ENCODE data around the gene TLCD1. TPM values are rescaled to one million over a fixed set of nuclear protein-coding genes. Genes with fewer than 3 reads are reported as not detected.

The TLCD1 gene
- total RNA-seq, 3 donors from 2014 or later: 4.8 to 21.3 (median 16.8) TPM

GRCh38 chr17:28712705-28713415 is 13.2 kb downstream of the TLCD1 start:
- ATAC-seq (no peak), DNase-seq (peak in 2 of 3 donors; percentile 16 to 19)
- intact Hi-C loops (cut with DNase I, micrococcal nuclease): no loop called here
- TF ChIP-seq CTCF (IDR thresholded peaks at IDR 0.05): no peak
- Histone ChIP-seq H3K9me3 (no peaks in the 10 kb centered on the region), H3K36me3 (ENCODE audit: low read depth) (no peaks in the 10 kb centered on the region), H3K4me3 (no peak overlapping the region), H3K4me1 (ENCODE audit: low read depth) (peaks cover 9% of the 10 kb centered on the region)

GRCh38 chr17:28712032-28712704 is 13.9 kb downstream of the TLCD1 start:
- no peaks in the 10 kb centered on the region for H3K9me3 ChIP-seq
- H3K36me3 ChIP-seq (ENCODE audit: low read depth): no peaks in the 10 kb centered on the region
- peaks cover 9% of the 10 kb centered on the region for H3K4me1 ChIP-seq (ENCODE audit: low read depth)
- intact Hi-C loops (cut with DNase I, micrococcal nuclease): no loop called here
- ATAC-seq (peak; percentile 6), DNase-seq (peak; percentile 55 to 84 (median 66))
- TF ChIP-seq CTCF (IDR thresholded peaks at IDR 0.05): no peak
- H3K4me3 ChIP-seq: no peak overlapping the region

GRCh38 chr17:28711723-28712031 is 14.4 kb downstream of the TLCD1 start, which contains the start of gene PROCA1:
TSS of gene PROCA1 (minus strand) at chr17:28711888. CDS start at chr17:28711660, 228 bp downstream.
- peaks cover 9% of the 10 kb centered on the region for H3K4me1 ChIP-seq (ENCODE audit: low read depth)
- intact Hi-C loops (cut with DNase I, micrococcal nuclease): no loop called here
- DNase-seq: no peak
- no peaks in the 10 kb centered on the region for H3K36me3 ChIP-seq (ENCODE audit: low read depth)
- H3K4me3 ChIP-seq: peak within 1 kb of the TSS; percentile 29
- ATAC-seq: peak; percentile 19
- H3K9me3 ChIP-seq: no peaks in the 10 kb centered on the region
- TF ChIP-seq CTCF (IDR thresholded peaks at IDR 0.05): no peak

- peak; percentile 91 to 97 (median 93) for DNase-seq
- H3K4me1 ChIP-seq (ENCODE audit: low read depth): peaks cover 9% of the 10 kb centered on the region
- H3K36me3 ChIP-seq (ENCODE audit: low read depth): no peaks in the 10 kb centered on the region
- H3K4me3 ChIP-seq: peak overlapping the region; percentile 29
- peak; percentile 91 for ATAC-seq
- intact Hi-C loops (cut with DNase I, micrococcal nuclease): no loop called here
- H3K9me3 ChIP-seq: no peaks in the 10 kb centered on the region
- TF ChIP-seq CTCF (IDR thresholded peaks at IDR 0.05): no peak
These were observed 14.9 kb downstream of the TLCD1 start for GRCh38 chr17:28710861-28711722.

- no peak for TF ChIP-seq CTCF (IDR thresholded peaks at IDR 0.05)
- intact Hi-C loops (cut with DNase I, micrococcal nuclease): no loop called here
- Histone ChIP-seq H3K4me1 (ENCODE audit: low read depth) (peaks cover 9% of the 10 kb centered on the region), H3K4me3 (no peak overlapping the region), H3K9me3 (no peaks in the 10 kb centered on the region), H3K36me3 (ENCODE audit: low read depth) (no peaks in the 10 kb centered on the region)
- DNase-seq: no peak
- ATAC-seq: no peak
These were observed 18.7 kb downstream of the TLCD1 start for GRCh38 chr17:28707339-28707720.

All from mucosa of descending colon (tissue), 3 donors.